SH-SY5Y (cell line): ENCODE data around the gene MACROD2.

ENCODE experiments used
- GATA2 ChIP-seq: IDR thresholded peaks from 2 replicates; pipeline ENCODE4 v1.6.1; 2011; ENCODE audit warnings: mild to moderate bottlenecking, low read depth, low read length
- GATA3 ChIP-seq: IDR thresholded peaks from 2 replicates; pipeline ENCODE4 v1.6.1; 2011; ENCODE audit warnings: low read depth, mild to moderate bottlenecking, low read length, moderate library complexity

- no peak for TF ChIP-seq GATA2
- TF ChIP-seq GATA3, result no peak
These were observed 2032.4 kb downstream of the MACROD2 start for GRCh38 chr20:16027686-16028085.
